Measurements from ENCODE around the gene COMMD9. TPM values are rescaled to one million over a fixed set of nuclear protein-coding genes. Genes with fewer than 3 reads are reported as not detected.

COMMD9 gene
- total and polyA plus RNA-seq, 4 donors: 23.6 to 37.5 (median 29.6) TPM

GRCh38 chr11:36306888-36307287 is 17.7 kb upstream of the COMMD9 start:
- Histone ChIP-seq H3K27me3 (ENCODE audit: control insufficient read depth in 1 of 2, insufficient read depth in 2 of 2, low read length in 1 of 2) (no peaks in the 10 kb centered on the region), H3K9me3 (ENCODE audit: control insufficient read depth, low read length) (no peaks in the 10 kb centered on the region), H3K27ac (ENCODE audit: low read depth in 1 of 2, low read length in 2 of 2) (no peak overlapping the region), H3K4me3 (ENCODE audit: low read length in 2 of 2) (no peak overlapping the region), H3K4me1 (ENCODE audit: control insufficient read depth in 1 of 2, insufficient read depth in 2 of 2, low read length in 2 of 2) (no peaks in the 10 kb centered on the region), H3K36me3 (ENCODE audit: control insufficient read depth in 1 of 2, insufficient read depth in 2 of 2, low read length in 1 of 2) (no peaks in the 10 kb centered on the region)
- no peak for ATAC-seq (ENCODE audit: low FRiP score)
- WGBS, 2 donors: 36 to 40% methylated on average over 3 of the region's 3 CpGs
- DNase-seq: no peak
- intact Hi-C loops (cut with DNase I): no loop called here

DNA sequence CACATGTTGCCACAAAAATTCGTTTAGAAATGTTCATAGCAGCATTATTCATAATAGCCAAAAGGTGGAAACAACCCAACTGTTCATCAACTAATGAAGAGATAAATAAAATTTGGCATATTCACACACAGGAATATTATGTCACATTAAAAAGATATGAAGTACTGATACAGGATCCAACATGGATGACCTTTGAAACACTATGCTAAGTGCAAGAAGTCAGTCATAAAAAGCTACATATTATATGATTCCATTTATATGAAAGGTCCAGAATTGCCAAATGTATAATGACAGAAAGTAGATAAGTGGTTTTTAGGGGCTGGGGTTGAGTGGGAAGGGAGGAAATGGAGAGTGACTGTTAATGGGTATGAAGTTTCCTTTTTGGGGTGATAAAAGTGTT is 15.8 kb upstream of the COMMD9 start:
- intact Hi-C loops (cut with DNase I): no loop called here
- no peaks in the 10 kb centered on the region for H3K4me1 ChIP-seq (ENCODE audit: control insufficient read depth in 1 of 2, insufficient read depth in 2 of 2, low read length in 2 of 2)
- H3K27ac ChIP-seq (ENCODE audit: low read depth in 1 of 2, low read length in 2 of 2): no peak overlapping the region
- no peaks in the 10 kb centered on the region for H3K9me3 ChIP-seq (ENCODE audit: control insufficient read depth, low read length)
- DNase-seq: no peak
- H3K4me3 ChIP-seq (ENCODE audit: low read length in 2 of 2): no peak overlapping the region
- H3K36me3 ChIP-seq (ENCODE audit: control insufficient read depth in 1 of 2, insufficient read depth in 2 of 2, low read length in 1 of 2): no peaks in the 10 kb centered on the region
- H3K27me3 ChIP-seq (ENCODE audit: control insufficient read depth in 1 of 2, insufficient read depth in 2 of 2, low read length in 1 of 2): no peaks in the 10 kb centered on the region
- WGBS, 2 donors: 55 to 61% methylated on average over 1 of the region's 1 CpG
- ATAC-seq (ENCODE audit: low FRiP score): no peak

DNA sequence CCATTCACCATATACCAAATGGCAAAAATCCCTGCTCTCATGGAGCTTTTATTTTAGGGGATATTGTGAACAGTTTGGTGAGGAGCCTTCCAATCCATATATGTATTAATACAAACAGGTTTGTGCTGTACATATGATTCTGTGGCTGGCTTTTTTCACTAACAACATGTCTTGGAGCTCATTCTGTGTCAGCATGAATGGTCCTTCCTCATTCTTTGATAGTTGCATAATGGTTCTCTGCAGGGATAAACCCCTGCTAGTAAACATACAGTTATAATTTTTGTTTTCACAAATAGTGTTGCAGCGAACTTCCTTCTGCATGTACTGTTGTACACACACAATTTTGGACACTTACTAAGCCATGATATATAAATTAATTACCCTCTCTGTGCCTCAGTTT is 15.1 kb upstream of the COMMD9 start:
- no peaks in the 10 kb centered on the region for H3K27me3 ChIP-seq (ENCODE audit: control insufficient read depth in 1 of 2, insufficient read depth in 2 of 2, low read length in 1 of 2)
- H3K4me1 ChIP-seq (ENCODE audit: control insufficient read depth in 1 of 2, insufficient read depth in 2 of 2, low read length in 2 of 2): no peaks in the 10 kb centered on the region
- intact Hi-C loops (cut with DNase I): no loop called here
- no peak overlapping the region for H3K4me3 ChIP-seq (ENCODE audit: low read length in 2 of 2)
- ATAC-seq (ENCODE audit: low FRiP score) (no peak), DNase-seq (no peak)
- H3K27ac ChIP-seq (ENCODE audit: low read depth in 1 of 2, low read length in 2 of 2): no peak overlapping the region
- WGBS, 2 donors: 84 to 97% methylated on average over 1 of the region's 1 CpG
- no peaks in the 10 kb centered on the region for H3K9me3 ChIP-seq (ENCODE audit: control insufficient read depth, low read length)
- no peaks in the 10 kb centered on the region for H3K36me3 ChIP-seq (ENCODE audit: control insufficient read depth in 1 of 2, insufficient read depth in 2 of 2, low read length in 1 of 2)

- H3K4me3 ChIP-seq (ENCODE audit: low read length in 2 of 2): no peak overlapping the region
- no peaks in the 10 kb centered on the region for H3K9me3 ChIP-seq (ENCODE audit: control insufficient read depth, low read length)
- WGBS, 2 donors: 3 to 8% methylated on average over 3 of the region's 3 CpGs
- no peak overlapping the region for H3K27ac ChIP-seq (ENCODE audit: low read depth in 1 of 2, low read length in 2 of 2)
- H3K4me1 ChIP-seq (ENCODE audit: control insufficient read depth in 1 of 2, insufficient read depth in 2 of 2, low read length in 2 of 2): no peaks in the 10 kb centered on the region
- no peaks in the 10 kb centered on the region for H3K27me3 ChIP-seq (ENCODE audit: control insufficient read depth in 1 of 2, insufficient read depth in 2 of 2, low read length in 1 of 2)
- intact Hi-C loops (cut with DNase I): no loop called here
- ATAC-seq (ENCODE audit: low FRiP score): no peak
- DNase-seq: no peak
- H3K36me3 ChIP-seq (ENCODE audit: control insufficient read depth in 1 of 2, insufficient read depth in 2 of 2, low read length in 1 of 2): no peaks in the 10 kb centered on the region
Measured at GRCh38 chr11:36300650-36301049, 11.4 kb upstream of the COMMD9 start.

- no peak for DNase-seq
- Histone ChIP-seq H3K4me3 (ENCODE audit: low read length in 2 of 2) (no peak overlapping the region), H3K27me3 (ENCODE audit: control insufficient read depth in 1 of 2, insufficient read depth in 2 of 2, low read length in 1 of 2) (no peaks in the 10 kb centered on the region), H3K4me1 (ENCODE audit: control insufficient read depth in 1 of 2, insufficient read depth in 2 of 2, low read length in 2 of 2) (no peaks in the 10 kb centered on the region), H3K27ac (ENCODE audit: low read depth in 1 of 2, low read length in 2 of 2) (no peak overlapping the region), H3K9me3 (ENCODE audit: control insufficient read depth, low read length) (no peaks in the 10 kb centered on the region), H3K36me3 (ENCODE audit: control insufficient read depth in 1 of 2, insufficient read depth in 2 of 2, low read length in 1 of 2) (no peaks in the 10 kb centered on the region)
- no peak for ATAC-seq (ENCODE audit: low FRiP score)
- intact Hi-C loops (cut with DNase I): loop anchor here in 1 of 2 donors (10.0 kb wide), 1 partner anchor 178 kb away; no protein-coding TSS in a partner anchor
- WGBS, 2 donors: 83 to 84% methylated on average over 8 of the region's 8 CpGs
Measured at GRCh38 chr11:36296884-36297543, 7.8 kb upstream of the COMMD9 start.

- Histone ChIP-seq H3K4me3 (ENCODE audit: low read length in 2 of 2) (no peak within 1 kb of the TSS), H3K9me3 (ENCODE audit: control insufficient read depth, low read length) (no peaks in the 10 kb centered on the region), H3K36me3 (ENCODE audit: control insufficient read depth in 1 of 2, insufficient read depth in 2 of 2, low read length in 1 of 2) (no peaks in the 10 kb centered on the region), H3K4me1 (ENCODE audit: control insufficient read depth in 1 of 2, insufficient read depth in 2 of 2, low read length in 2 of 2) (no peaks in the 10 kb centered on the region), H3K27me3 (ENCODE audit: control insufficient read depth in 1 of 2, insufficient read depth in 2 of 2, low read length in 1 of 2) (no peaks in the 10 kb centered on the region), H3K27ac (ENCODE audit: low read depth in 1 of 2, low read length in 2 of 2) (no peak within 1 kb of the TSS)
- 90 to 92% methylated on average over 3 of the region's 3 CpGs for WGBS, 2 donors
- intact Hi-C loops (cut with DNase I): loop anchor here in 1 of 2 donors (10.0 kb wide), 1 partner anchor 179 kb away; no protein-coding TSS in a partner anchor
- no peak for DNase-seq
- ATAC-seq (ENCODE audit: low FRiP score): no peak
Measured at GRCh38 chr11:36295926-36296325, 6.7 kb upstream of the COMMD9 start, which contains the start of gene PRR5L. PRR5L (plus strand) TSS chr11:36296288; CDS start chr11:36401122, 104,834 bp downstream.

DNA sequence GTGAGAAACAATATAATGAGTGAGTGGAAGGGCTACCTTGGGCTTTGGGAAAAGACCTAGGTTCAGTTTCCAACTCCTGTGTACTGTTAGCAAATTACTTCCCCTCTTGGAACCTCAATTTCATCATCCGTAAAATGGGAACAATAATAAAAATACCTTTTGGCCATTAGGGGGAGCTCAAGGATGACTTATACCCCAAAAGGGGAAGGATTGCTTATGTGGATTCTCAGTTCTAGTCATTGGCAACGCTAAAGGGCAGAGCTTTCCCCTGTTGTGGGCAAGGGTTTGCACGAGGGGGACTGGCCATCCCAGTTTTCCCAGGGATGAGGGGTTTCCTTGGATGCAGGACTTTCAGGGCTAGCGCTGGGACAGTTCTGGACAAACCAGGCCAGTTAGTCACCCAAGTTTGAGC is 3.1 kb upstream of the COMMD9 start:
- Histone ChIP-seq H3K4me1 (ENCODE audit: control insufficient read depth in 1 of 2, insufficient read depth in 2 of 2, low read length in 2 of 2) (no peaks in the 10 kb centered on the region), H3K36me3 (ENCODE audit: control insufficient read depth in 1 of 2, insufficient read depth in 2 of 2, low read length in 1 of 2) (no peaks in the 10 kb centered on the region), H3K27me3 (ENCODE audit: control insufficient read depth in 1 of 2, insufficient read depth in 2 of 2, low read length in 1 of 2) (no peaks in the 10 kb centered on the region), H3K4me3 (ENCODE audit: low read length in 2 of 2) (no peak overlapping the region), H3K27ac (ENCODE audit: low read depth in 1 of 2, low read length in 2 of 2) (no peak overlapping the region), H3K9me3 (ENCODE audit: control insufficient read depth, low read length) (no peaks in the 10 kb centered on the region)
- intact Hi-C loops (cut with DNase I): loop anchor here (5.0 to 10.0 kb wide), 3 partner anchors 182 to 200 kb away; no protein-coding TSS in a partner anchor
- DNase-seq (no peak), ATAC-seq (ENCODE audit: low FRiP score) (no peak)
- WGBS, 2 donors: 26 to 37% methylated on average over 4 of the region's 4 CpGs

- WGBS, 2 donors: 25 to 34% methylated on average over 31 of the region's 31 CpGs
- no peak overlapping the region for H3K27ac ChIP-seq (ENCODE audit: low read depth in 1 of 2, low read length in 2 of 2)
- DNase-seq (no peak), ATAC-seq (ENCODE audit: low FRiP score) (no peak)
- peak overlapping the region; percentile 55 to 78 for H3K4me3 ChIP-seq (ENCODE audit: low read length in 2 of 2)
- no peaks in the 10 kb centered on the region for H3K27me3 ChIP-seq (ENCODE audit: control insufficient read depth in 1 of 2, insufficient read depth in 2 of 2, low read length in 1 of 2)
- no peaks in the 10 kb centered on the region for H3K4me1 ChIP-seq (ENCODE audit: control insufficient read depth in 1 of 2, insufficient read depth in 2 of 2, low read length in 2 of 2)
- no peaks in the 10 kb centered on the region for H3K9me3 ChIP-seq (ENCODE audit: control insufficient read depth, low read length)
- H3K36me3 ChIP-seq (ENCODE audit: control insufficient read depth in 1 of 2, insufficient read depth in 2 of 2, low read length in 1 of 2): no peaks in the 10 kb centered on the region
- intact Hi-C loops (cut with DNase I): no loop called here
Measured at GRCh38 chr11:36288442-36289225, 590 bp downstream of the COMMD9 start.

GRCh38 chr11:36282926-36283325 is 6.3 kb downstream of the COMMD9 start:
- ATAC-seq (ENCODE audit: low FRiP score): no peak
- H3K4me1 ChIP-seq (ENCODE audit: control insufficient read depth in 1 of 2, insufficient read depth in 2 of 2, low read length in 2 of 2): no peaks in the 10 kb centered on the region
- 86 to 92% methylated on average over 1 of the region's 1 CpG for WGBS, 2 donors
- intact Hi-C loops (cut with DNase I): no loop called here
- peaks cover 0 to 2% of the 10 kb centered on the region in 2 donors for H3K36me3 ChIP-seq (ENCODE audit: control insufficient read depth in 1 of 2, insufficient read depth in 2 of 2, low read length in 1 of 2)
- no peak overlapping the region for H3K4me3 ChIP-seq (ENCODE audit: low read length in 2 of 2)
- H3K27me3 ChIP-seq (ENCODE audit: control insufficient read depth in 1 of 2, insufficient read depth in 2 of 2, low read length in 1 of 2): no peaks in the 10 kb centered on the region
- DNase-seq: no peak
- no peak overlapping the region for H3K27ac ChIP-seq (ENCODE audit: low read depth in 1 of 2, low read length in 2 of 2)
- H3K9me3 ChIP-seq (ENCODE audit: control insufficient read depth, low read length): peaks cover 1% of the 10 kb centered on the region

Measured in aorta (tissue), 5 donors.